ENCODE results near the gene LEKR1.

Gene LEKR1

DNA sequence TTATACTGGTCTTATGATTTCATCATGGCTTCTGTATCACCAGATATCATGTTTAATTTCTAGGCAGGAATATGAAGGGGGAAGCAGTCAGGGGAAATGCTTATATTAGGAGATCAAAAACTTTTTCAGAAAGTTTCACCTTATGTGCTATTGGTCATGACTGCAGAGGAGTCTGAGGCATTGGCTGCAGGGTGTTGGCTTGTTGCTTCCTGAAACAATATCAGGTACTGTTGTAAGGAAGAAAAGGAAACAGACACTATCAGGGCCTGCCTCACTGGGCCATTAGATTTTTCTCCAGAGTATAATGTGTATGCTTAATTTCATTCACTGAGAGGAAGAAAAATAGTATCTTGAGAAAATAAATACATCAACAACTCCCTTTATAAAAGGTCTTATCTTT, 34.7 kb downstream of the LEKR1 start:
- no peaks in the 10 kb centered on the region for H3K79me2 ChIP-seq (ENCODE audit: low read length)
- H3K9ac ChIP-seq (ENCODE audit: low read length), result no peak overlapping the region
- no peaks in the 10 kb centered on the region for H4K20me1 ChIP-seq (ENCODE audit: insufficient read depth, low read length)
- no peak overlapping the region for H3K27ac ChIP-seq (ENCODE audit: low read length)
- H3K36me3 ChIP-seq (replicated peaks; ENCODE audit: insufficient read depth, low read length), result no peaks in the 10 kb centered on the region
- H2AFZ ChIP-seq (ENCODE audit: low read length), result no peak overlapping the region
- H3F3A ChIP-seq (ENCODE audit: insufficient read depth, low read length), result no peaks in the 10 kb centered on the region
- H3K4me1 ChIP-seq (ENCODE audit: low read length), result peaks cover 5% of the 10 kb centered on the region; the same call in 1 of the 2 replicates
- TF ChIP-seq CTCF (IDR thresholded peaks at IDR 0.05; ENCODE audit: low read length) (no peak), EZH2phosphoT487 (IDR thresholded peaks at IDR 0.05; ENCODE audit: low read length) (no peak), EZH2 (optimal IDR thresholded peaks at IDR 0.05; ENCODE audit: low read depth, low read length) (no peak)
- no peaks in the 10 kb centered on the region for H3K9me2 ChIP-seq (replicated peaks; ENCODE audit: insufficient read depth, low read length)
- DNase-seq, result no peak
- H3K9me3 ChIP-seq (replicated peaks; ENCODE audit: insufficient read depth, low read length), result no peaks in the 10 kb centered on the region
- no peak overlapping the region for H3K4me2 ChIP-seq (ENCODE audit: low read depth, low read length)
- no peak overlapping the region for H3K4me3 ChIP-seq (ENCODE audit: low read length)
- no peaks in the 10 kb centered on the region for H3K27me3 ChIP-seq (replicated peaks; ENCODE audit: insufficient read depth, low read length)

GRCh38 chr3:156862338-156862737, 36.2 kb downstream of the LEKR1 start:
- H3F3A ChIP-seq (ENCODE audit: insufficient read depth, low read length), result no peaks in the 10 kb centered on the region
- H3K9me3 ChIP-seq (replicated peaks; ENCODE audit: insufficient read depth, low read length), result no peaks in the 10 kb centered on the region
- H3K9me2 ChIP-seq (replicated peaks; ENCODE audit: insufficient read depth, low read length), result no peaks in the 10 kb centered on the region
- no peak overlapping the region for H2AFZ ChIP-seq (ENCODE audit: low read length)
- no peak for TF ChIP-seq EZH2phosphoT487 (IDR thresholded peaks at IDR 0.05; ENCODE audit: low read length)
- TF ChIP-seq CTCF (IDR thresholded peaks at IDR 0.05; ENCODE audit: low read length), result no peak
- TF ChIP-seq EZH2 (optimal IDR thresholded peaks at IDR 0.05; ENCODE audit: low read depth, low read length), result no peak
- no peak overlapping the region for H3K4me3 ChIP-seq (ENCODE audit: low read length)
- H3K79me2 ChIP-seq (ENCODE audit: low read length), result no peaks in the 10 kb centered on the region
- no peaks in the 10 kb centered on the region for H3K36me3 ChIP-seq (replicated peaks; ENCODE audit: insufficient read depth, low read length)
- H3K27ac ChIP-seq (ENCODE audit: low read length), result no peak overlapping the region
- peaks cover 5% of the 10 kb centered on the region; the same call in 1 of the 2 replicates for H3K4me1 ChIP-seq (ENCODE audit: low read length)
- no peaks in the 10 kb centered on the region for H3K27me3 ChIP-seq (replicated peaks; ENCODE audit: insufficient read depth, low read length)
- H4K20me1 ChIP-seq (ENCODE audit: insufficient read depth, low read length), result no peaks in the 10 kb centered on the region
- no peak overlapping the region for H3K9ac ChIP-seq (ENCODE audit: low read length)
- no peak for DNase-seq
- H3K4me2 ChIP-seq (ENCODE audit: low read depth, low read length), result no peak overlapping the region

DNA sequence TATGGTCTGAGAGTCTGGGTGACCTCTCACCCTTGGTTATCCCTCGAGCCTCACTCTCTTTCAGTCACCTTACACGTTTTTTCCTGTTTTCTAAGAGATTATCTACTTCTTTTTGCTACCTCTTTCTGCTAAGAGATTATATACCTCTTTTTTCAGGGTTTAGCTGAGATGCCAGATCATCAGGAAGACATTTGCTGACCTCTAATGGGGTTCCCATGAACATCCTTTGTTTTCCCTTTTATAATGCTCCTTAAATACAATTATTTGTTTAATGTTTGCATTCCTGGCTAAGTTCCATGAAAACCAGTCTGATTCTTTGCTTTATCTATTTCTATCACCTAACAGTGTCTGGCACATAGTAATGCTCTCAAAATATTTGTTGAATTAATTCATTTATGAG, 39.6 kb downstream of the LEKR1 start:
- Histone ChIP-seq H3F3A (ENCODE audit: insufficient read depth, low read length) (no peaks in the 10 kb centered on the region), H3K9ac (ENCODE audit: low read length) (no peak overlapping the region), H3K4me2 (ENCODE audit: low read depth, low read length) (no peak overlapping the region), H3K27me3 (replicated peaks; ENCODE audit: insufficient read depth, low read length) (no peaks in the 10 kb centered on the region), H3K4me1 (ENCODE audit: low read length) (no peaks in the 10 kb centered on the region), H3K79me2 (ENCODE audit: low read length) (no peaks in the 10 kb centered on the region), H3K27ac (ENCODE audit: low read length) (no peak overlapping the region), H3K9me3 (replicated peaks; ENCODE audit: insufficient read depth, low read length) (no peaks in the 10 kb centered on the region), H3K9me2 (replicated peaks; ENCODE audit: insufficient read depth, low read length) (no peaks in the 10 kb centered on the region), H3K4me3 (ENCODE audit: low read length) (no peak overlapping the region), H3K36me3 (replicated peaks; ENCODE audit: insufficient read depth, low read length) (no peaks in the 10 kb centered on the region), H4K20me1 (ENCODE audit: insufficient read depth, low read length) (no peaks in the 10 kb centered on the region), H2AFZ (ENCODE audit: low read length) (no peak overlapping the region)
- TF ChIP-seq CTCF (IDR thresholded peaks at IDR 0.05; ENCODE audit: low read length) (no peak), EZH2 (optimal IDR thresholded peaks at IDR 0.05; ENCODE audit: low read depth, low read length) (no peak), EZH2phosphoT487 (IDR thresholded peaks at IDR 0.05; ENCODE audit: low read length) (no peak)
- DNase-seq, result no peak
